ENCODE data around the gene FBXL17.

Gene FBXL17

DNA sequence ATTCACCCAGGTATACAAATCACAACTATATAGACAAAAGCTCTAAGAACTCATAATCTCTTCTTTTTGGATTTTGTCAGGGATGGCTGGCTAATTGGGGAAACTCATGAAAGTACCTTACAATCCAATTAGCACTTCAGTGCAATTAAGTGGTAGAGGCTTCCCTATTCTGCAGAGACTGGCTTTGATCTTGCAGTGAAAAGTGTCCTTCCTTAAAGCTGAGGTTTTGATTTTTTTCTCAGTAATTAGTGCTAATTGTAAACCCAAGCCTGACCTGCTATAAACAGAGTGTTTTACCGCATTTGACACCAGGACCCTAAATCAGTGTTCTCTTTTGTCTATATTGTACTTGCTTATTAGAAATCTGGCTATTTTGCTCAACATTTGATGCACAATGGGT lies 417.2 kb downstream of the FBXL17 start:
- H3K36me3 ChIP-seq (ENCODE audit: control insufficient read depth in 2 of 2, insufficient read depth in 1 of 2, low read length in 2 of 2) = no peaks in the 10 kb centered on the region
- POLR2A ChIA-PET = no interaction called here
- H3K27ac ChIP-seq (ENCODE audit: extremely low read depth, low read depth, low read length) = no peak overlapping the region
- 0 out of 2 replicates have a peak, but pooled peaks cover 2% of the 10 kb centered on the region for H3K4me1 ChIP-seq (ENCODE audit: control insufficient read depth, insufficient read depth, low read length)
- no peak overlapping the region for H3K4me3 ChIP-seq (ENCODE audit: low read depth, low read length)
- no peaks in the 10 kb centered on the region for H3K9me3 ChIP-seq (ENCODE audit: control insufficient read depth, insufficient read depth, low read depth, low read length)
- no peak for TF ChIP-seq ZNF211 (tag by site-specific recombination; IDR thresholded peaks at IDR 0.05; ENCODE audit: low read depth)
- no peak for TF ChIP-seq ZNF670 (tag by site-specific recombination; IDR thresholded peaks at IDR 0.05; ENCODE audit: low read depth)
- TF ChIP-seq ZNF23 (tag by site-specific recombination; IDR thresholded peaks at IDR 0.05; ENCODE audit: borderline replicate concordance) = no peak
- TF ChIP-seq EGR2 (tag by site-specific recombination; IDR thresholded peaks at IDR 0.05; ENCODE audit: low read depth) = no peak
- TF ChIP-seq OSR2 (tag by site-specific recombination; IDR thresholded peaks at IDR 0.05) = no peak
- no peak for TF ChIP-seq ZNF324 (tag by site-specific recombination; IDR thresholded peaks at IDR 0.05)
- TF ChIP-seq, protein P1, sequence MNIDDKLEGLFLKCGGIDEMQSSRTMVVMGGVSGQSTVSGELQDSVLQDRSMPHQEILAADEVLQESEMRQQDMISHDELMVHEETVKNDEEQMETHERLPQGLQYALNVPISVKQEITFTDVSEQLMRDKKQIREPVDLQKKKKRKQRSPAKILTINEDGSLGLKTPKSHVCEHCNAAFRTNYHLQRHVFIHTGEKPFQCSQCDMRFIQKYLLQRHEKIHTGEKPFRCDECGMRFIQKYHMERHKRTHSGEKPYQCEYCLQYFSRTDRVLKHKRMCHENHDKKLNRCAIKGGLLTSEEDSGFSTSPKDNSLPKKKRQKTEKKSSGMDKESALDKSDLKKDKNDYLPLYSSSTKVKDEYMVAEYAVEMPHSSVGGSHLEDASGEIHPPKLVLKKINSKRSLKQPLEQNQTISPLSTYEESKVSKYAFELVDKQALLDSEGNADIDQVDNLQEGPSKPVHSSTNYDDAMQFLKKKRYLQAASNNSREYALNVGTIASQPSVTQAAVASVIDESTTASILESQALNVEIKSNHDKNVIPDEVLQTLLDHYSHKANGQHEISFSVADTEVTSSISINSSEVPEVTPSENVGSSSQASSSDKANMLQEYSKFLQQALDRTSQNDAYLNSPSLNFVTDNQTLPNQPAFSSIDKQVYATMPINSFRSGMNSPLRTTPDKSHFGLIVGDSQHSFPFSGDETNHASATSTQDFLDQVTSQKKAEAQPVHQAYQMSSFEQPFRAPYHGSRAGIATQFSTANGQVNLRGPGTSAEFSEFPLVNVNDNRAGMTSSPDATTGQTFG (tag by site-specific recombination; IDR thresholded peaks at IDR 0.05; ENCODE audit: borderline replicate concordance) = no peak
- TF ChIP-seq, protein P2, sequence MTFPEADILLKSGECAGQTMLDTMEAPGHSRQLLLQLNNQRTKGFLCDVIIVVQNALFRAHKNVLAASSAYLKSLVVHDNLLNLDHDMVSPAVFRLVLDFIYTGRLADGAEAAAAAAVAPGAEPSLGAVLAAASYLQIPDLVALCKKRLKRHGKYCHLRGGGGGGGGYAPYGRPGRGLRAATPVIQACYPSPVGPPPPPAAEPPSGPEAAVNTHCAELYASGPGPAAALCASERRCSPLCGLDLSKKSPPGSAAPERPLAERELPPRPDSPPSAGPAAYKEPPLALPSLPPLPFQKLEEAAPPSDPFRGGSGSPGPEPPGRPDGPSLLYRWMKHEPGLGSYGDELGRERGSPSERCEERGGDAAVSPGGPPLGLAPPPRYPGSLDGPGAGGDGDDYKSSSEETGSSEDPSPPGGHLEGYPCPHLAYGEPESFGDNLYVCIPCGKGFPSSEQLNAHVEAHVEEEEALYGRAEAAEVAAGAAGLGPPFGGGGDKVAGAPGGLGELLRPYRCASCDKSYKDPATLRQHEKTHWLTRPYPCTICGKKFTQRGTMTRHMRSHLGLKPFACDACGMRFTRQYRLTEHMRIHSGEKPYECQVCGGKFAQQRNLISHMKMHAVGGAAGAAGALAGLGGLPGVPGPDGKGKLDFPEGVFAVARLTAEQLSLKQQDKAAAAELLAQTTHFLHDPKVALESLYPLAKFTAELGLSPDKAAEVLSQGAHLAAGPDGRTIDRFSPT (tag by site-specific recombination; IDR thresholded peaks at IDR 0.05) = no peak
- no peak for TF ChIP-seq KLF8 (tag by site-specific recombination; IDR thresholded peaks at IDR 0.05)
- CTCF ChIA-PET = no interaction called here

DNA sequence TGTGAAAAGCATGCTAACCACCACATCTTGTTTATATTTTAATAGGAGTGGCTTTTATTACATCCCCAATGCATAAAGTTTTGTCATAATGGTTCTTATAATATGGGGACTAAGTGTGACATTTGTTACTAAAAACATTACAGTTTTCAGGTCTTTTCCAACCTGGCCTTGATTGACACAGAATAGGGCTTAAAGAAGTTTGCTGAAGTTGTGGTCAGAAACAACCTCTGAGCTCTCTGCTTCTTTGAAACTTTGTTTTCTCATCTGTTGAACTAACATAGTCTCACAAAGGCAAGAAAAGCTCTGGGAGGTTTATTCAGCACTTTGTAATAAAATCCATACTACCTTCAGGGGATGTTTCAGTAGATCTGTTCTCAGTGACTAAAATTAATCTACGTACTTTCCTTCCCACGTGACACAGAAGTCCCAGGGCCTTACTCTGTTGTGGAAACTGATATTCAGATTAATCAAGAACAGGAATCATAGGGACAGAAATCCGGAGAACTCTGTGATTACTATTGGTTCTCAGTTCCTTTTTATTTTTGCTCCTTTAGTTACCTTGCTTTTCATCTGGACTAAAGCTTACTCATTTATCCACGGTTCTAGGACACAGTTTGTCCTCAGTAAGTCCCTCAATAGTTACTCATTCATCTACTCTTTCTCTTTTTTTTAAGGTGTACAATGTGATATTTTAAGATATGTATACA lies 422.2 kb downstream of the FBXL17 start:
- ChIA-PET CTCF (interaction anchor here (0.7 kb wide), 1 partner anchor 11 kb away, joined by 3 read pairs; no protein-coding TSS in a partner anchor), POLR2A (no interaction called here)
- Histone ChIP-seq H3K9me3 (ENCODE audit: control insufficient read depth, insufficient read depth, low read depth, low read length) (no peaks in the 10 kb centered on the region), H3K4me1 (ENCODE audit: control insufficient read depth, insufficient read depth, low read length) (no peaks in the 10 kb centered on the region), H3K27ac (ENCODE audit: extremely low read depth, low read depth, low read length) (no peak overlapping the region), H3K36me3 (ENCODE audit: control insufficient read depth in 2 of 2, insufficient read depth in 1 of 2, low read length in 2 of 2) (no peaks in the 10 kb centered on the region), H3K4me3 (ENCODE audit: low read depth, low read length) (no peak overlapping the region)
- TF ChIP-seq ZNF223 (tag by site-specific recombination; IDR thresholded peaks at IDR 0.05) = no peak
- no peak for TF ChIP-seq ZNF404 (tag by site-specific recombination; IDR thresholded peaks at IDR 0.05)
- TF ChIP-seq ZNF350 (tag by site-specific recombination; IDR thresholded peaks at IDR 0.05) = no peak
- no peak for TF ChIP-seq SP7 (tag by site-specific recombination; IDR thresholded peaks at IDR 0.05)
- TF ChIP-seq ZNF473 (tag by site-specific recombination; IDR thresholded peaks at IDR 0.05) = no peak
- no peak for TF ChIP-seq ZNF558 (tag by site-specific recombination; IDR thresholded peaks at IDR 0.05)
- TF ChIP-seq, protein P3, sequence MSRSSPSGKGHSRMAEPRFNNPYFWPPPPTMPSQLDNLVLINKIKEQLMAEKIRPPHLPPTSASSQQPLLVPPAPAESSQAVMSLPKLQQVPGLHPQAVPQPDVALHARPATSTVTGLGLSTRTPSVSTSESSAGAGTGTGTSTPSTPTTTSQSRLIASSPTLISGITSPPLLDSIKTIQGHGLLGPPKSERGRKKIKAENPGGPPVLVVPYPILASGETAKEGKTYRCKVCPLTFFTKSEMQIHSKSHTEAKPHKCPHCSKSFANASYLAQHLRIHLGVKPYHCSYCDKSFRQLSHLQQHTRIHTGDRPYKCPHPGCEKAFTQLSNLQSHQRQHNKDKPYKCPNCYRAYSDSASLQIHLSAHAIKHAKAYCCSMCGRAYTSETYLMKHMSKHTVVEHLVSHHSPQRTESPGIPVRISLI (tag by site-specific recombination; IDR thresholded peaks at IDR 0.05) = no peak
- TF ChIP-seq GLI2 (tag by site-specific recombination; IDR thresholded peaks at IDR 0.05; ENCODE audit: borderline replicate concordance, low read depth) = no peak
- TF ChIP-seq BCL11B (tag by site-specific recombination; IDR thresholded peaks at IDR 0.05; ENCODE audit: low read depth) = no peak
